HEK293 (cell line): Measurements from ENCODE around the gene AQP11.

Experiments used
- CTCF ChIP-seq: fragments of 450-650 bp; formaldehyde crosslinking; IDR thresholded peaks from 2 replicates; pipeline ENCODE4 v1.5.1; 2016; ENCODE audit warnings: missing biosample characterization, missing genetic modification characterization
- GLI4 ChIP-seq: fragments of 450-650 bp; formaldehyde crosslinking; IDR thresholded peaks from 2 replicates; pipeline ENCODE4 v1.5.1; 2016; ENCODE audit warnings: missing biosample characterization, missing genetic modification characterization
- ZBTB21 ChIP-seq: fragments of 450-650 bp; formaldehyde crosslinking; IDR thresholded peaks from 2 replicates; pipeline ENCODE4 v1.5.1; 2017; ENCODE audit warnings: missing biosample characterization, missing genetic modification characterization
- ZFP41 ChIP-seq: fragments of 450-650 bp; formaldehyde crosslinking; IDR thresholded peaks from 2 replicates; pipeline ENCODE4 v1.5.1; 2016; ENCODE audit warnings: missing biosample characterization, missing genetic modification characterization, borderline replicate concordance
- ZNF121 ChIP-seq: fragments of 450-650 bp; formaldehyde crosslinking; IDR thresholded peaks from 2 replicates; pipeline ENCODE4 v1.5.1; 2016; ENCODE audit warnings: missing biosample characterization, missing genetic modification characterization
- ZNF157 ChIP-seq: fragments of 450-650 bp; formaldehyde crosslinking; IDR thresholded peaks from 2 replicates; pipeline ENCODE4 v1.5.1; 2016; ENCODE audit warnings: missing biosample characterization, missing genetic modification characterization
- ZNF274 ChIP-seq, 2 experiments: fragments of 200-500 bp in 1 of 2; fragments of 450-650 bp in 1 of 2; sonication (Bioruptor generic) in 1 of 2; formaldehyde crosslinking in 1 of 2; IDR thresholded peaks; 2 replicates each; pipeline versions ENCODE4 v1.5.1 to v1.6.1; 2014 to 2016; ENCODE audit warnings: borderline replicate concordance in 1 of 2, inconsistent platforms in 1 of 2, low read length in 1 of 2, missing biosample characterization in 1 of 2, missing genetic modification characterization in 1 of 2
- ZNF530 ChIP-seq: fragments of 450-650 bp; formaldehyde crosslinking; IDR thresholded peaks from 2 replicates; pipeline ENCODE4 v1.5.1; 2016; ENCODE audit warnings: low read depth, missing biosample characterization, missing genetic modification characterization
- ZNF776 ChIP-seq: fragments of 450-650 bp; formaldehyde crosslinking; IDR thresholded peaks from 2 replicates; pipeline ENCODE4 v1.5.0; 2017; ENCODE audit warnings: missing biosample characterization, missing genetic modification characterization, borderline replicate concordance
- TF ChIP-seq, protein P1 (sequence below): fragments of 450-650 bp; formaldehyde crosslinking; IDR thresholded peaks from 2 replicates; pipeline ENCODE4 v1.5.1; 2016; ENCODE audit warnings: missing biosample characterization, missing genetic modification characterization, low read depth

DNA sequence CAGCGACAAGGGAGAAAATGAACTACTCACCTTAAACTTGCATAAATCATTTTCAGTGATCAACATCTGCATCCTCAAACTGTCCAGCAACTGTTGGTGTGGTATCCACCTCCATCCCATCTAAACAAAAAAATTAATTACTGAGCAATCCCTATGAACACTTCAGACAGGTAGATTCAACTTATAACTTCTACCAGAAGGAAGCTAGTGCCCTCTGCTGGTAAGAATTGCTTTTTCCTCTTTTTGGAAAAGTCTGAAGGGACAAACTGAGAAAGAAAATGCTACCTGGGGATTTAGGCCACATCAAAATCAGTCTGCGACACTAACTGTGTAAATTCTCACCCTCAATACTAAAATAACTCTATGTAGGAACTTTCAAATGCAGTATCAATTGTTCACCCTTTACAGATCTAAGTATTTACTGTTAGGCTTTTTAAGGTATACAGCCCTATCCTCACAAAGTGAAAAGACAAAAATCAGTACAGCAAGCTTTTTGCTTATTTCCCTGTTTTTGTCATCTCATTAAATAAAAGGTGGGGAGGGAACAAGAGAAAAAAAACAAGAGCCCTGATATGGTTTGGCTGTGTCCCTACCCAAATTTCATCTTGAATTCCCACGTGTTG is 29.9 kb downstream of the AQP11 start:
- TF ChIP-seq ZFP41 (tag by site-specific recombination) (no peak), ZNF121 (no peak), GLI4 (tag by site-specific recombination) (no peak), ZBTB21 (tag by site-specific recombination) (no peak), CTCF (tag by site-specific recombination) (no peak; the same call in 1 of the 2 replicates), ZNF530 (tag by site-specific recombination) (no peak), ZNF274 (IDR thresholded peaks at IDR 0.05; ENCODE audit: low read length) (no peak), ZNF274 (tag by site-specific recombination; IDR thresholded peaks at IDR 0.05; ENCODE audit: borderline replicate concordance) (no peak), ZNF157 (tag by site-specific recombination) (no peak), ZNF776 (tag by site-specific recombination) (no peak)
- TF ChIP-seq, protein P1, sequence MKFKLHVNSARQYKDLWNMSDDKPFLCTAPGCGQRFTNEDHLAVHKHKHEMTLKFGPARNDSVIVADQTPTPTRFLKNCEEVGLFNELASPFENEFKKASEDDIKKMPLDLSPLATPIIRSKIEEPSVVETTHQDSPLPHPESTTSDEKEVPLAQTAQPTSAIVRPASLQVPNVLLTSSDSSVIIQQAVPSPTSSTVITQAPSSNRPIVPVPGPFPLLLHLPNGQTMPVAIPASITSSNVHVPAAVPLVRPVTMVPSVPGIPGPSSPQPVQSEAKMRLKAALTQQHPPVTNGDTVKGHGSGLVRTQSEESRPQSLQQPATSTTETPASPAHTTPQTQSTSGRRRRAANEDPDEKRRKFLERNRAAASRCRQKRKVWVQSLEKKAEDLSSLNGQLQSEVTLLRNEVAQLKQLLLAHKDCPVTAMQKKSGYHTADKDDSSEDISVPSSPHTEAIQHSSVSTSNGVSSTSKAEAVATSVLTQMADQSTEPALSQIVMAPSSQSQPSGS (tag by site-specific recombination): no peak
